Ascending aorta (tissue), 2 donors: ENCODE results near the gene MIPOL1. TPM values are rescaled to one million over a fixed set of nuclear protein-coding genes. Genes with fewer than 3 reads are reported as not detected.

Experiments used
- DNase-seq, 2 donors: peaks; one replicate each; pipeline ENCODE4 v3.0.0-alpha.2; 2019; ENCODE audit warnings: low spot score in 2 of 2
- H3K27ac ChIP-seq, 2 donors: fragments of 200-600 bp; sonication (generic); one replicate each; pipeline ENCODE4 v1.5.1; 2016 to 2017; ENCODE audit warnings: mild to moderate bottlenecking in 1 of 2
- H3K27me3 ChIP-seq: fragments of 200-600 bp; sonication (generic); one replicate; pipeline ENCODE4 v1.5.1; 2017
- H3K36me3 ChIP-seq, 2 donors: fragments of 200-600 bp; sonication (generic); one replicate each; pipeline ENCODE4 v1.5.1; 2016
- H3K4me1 ChIP-seq, 2 donors: fragments of 200-600 bp; sonication (generic); one replicate each; pipeline ENCODE4 v1.5.1; 2016 to 2017; ENCODE audit warnings: mild to moderate bottlenecking in 1 of 2
- H3K4me3 ChIP-seq, 2 donors: fragments of 200-600 bp; sonication (generic); one replicate each; pipeline ENCODE4 v1.5.1; 2016 to 2017; ENCODE audit warnings: mild to moderate bottlenecking in 1 of 2
- H3K9me3 ChIP-seq, 2 donors: fragments of 200-600 bp; sonication (generic); one replicate each; pipeline ENCODE4 v1.5.1; 2016
- CTCF ChIP-seq, 3 experiments: fragments of 200-600 bp in 2 of 3; fragments of 450-650 bp in 1 of 3; sonication (generic) in 2 of 3; IDR thresholded peaks; one replicate each; pipeline ENCODE4 v1.5.1; 2016 to 2019; ENCODE audit warnings: antibody characterized with exemption in 3 of 3, mild to moderate bottlenecking in 1 of 3, moderate library complexity in 1 of 3
- intact Hi-C: fragments of 100-400 bp; cut with DNase I; formaldehyde crosslinking; loops from one replicate; pipeline ENCODE4 v1.15.1; 2023
- total RNA-seq: library from RNA; depleted of rRNA; stranded (reverse); fragments of >200 nt; gene quantifications from one replicate; pipeline ENCODE4 v1.1.0, GENCODE V29; 2016

Gene MIPOL1
- total RNA-seq, 1 donor from 2014 or later, result 8.6 TPM

- no peak overlapping the region for H3K27ac ChIP-seq
- no peaks in the 10 kb centered on the region for H3K36me3 ChIP-seq
- intact Hi-C loops, result no loop called here
- H3K4me1 ChIP-seq, result no peaks in the 10 kb centered on the region
- H3K9me3 ChIP-seq, result peaks cover 0 to 9% of the 10 kb centered on the region in 2 donors
- no peaks in the 10 kb centered on the region for H3K27me3 ChIP-seq
- no peak for TF ChIP-seq CTCF (IDR thresholded peaks at IDR 0.05)
- no peak for DNase-seq
- no peak overlapping the region for H3K4me3 ChIP-seq
Measured at GRCh38 chr14:37328673-37329072, 130.9 kb downstream of the MIPOL1 start.

- no peak for DNase-seq
- Histone ChIP-seq H3K4me3 (no peak overlapping the region), H3K9me3 (peaks cover 0 to 9% of the 10 kb centered on the region in 2 donors), H3K36me3 (no peaks in the 10 kb centered on the region), H3K4me1 (no peaks in the 10 kb centered on the region), H3K27ac (no peak overlapping the region), H3K27me3 (no peaks in the 10 kb centered on the region)
- TF ChIP-seq CTCF (IDR thresholded peaks at IDR 0.05), result no peak
- intact Hi-C loops, result no loop called here
Measured at GRCh38 chr14:37329189-37330001, 131.7 kb downstream of the MIPOL1 start.

- Histone ChIP-seq H3K27me3 (no peaks in the 10 kb centered on the region), H3K27ac (no peak overlapping the region), H3K36me3 (no peaks in the 10 kb centered on the region), H3K4me3 (no peak overlapping the region), H3K9me3 (peaks cover 0 to 9% of the 10 kb centered on the region in 2 donors), H3K4me1 (no peaks in the 10 kb centered on the region)
- DNase-seq, result no peak
- intact Hi-C loops, result no loop called here
- TF ChIP-seq CTCF (IDR thresholded peaks at IDR 0.05), result no peak
Measured at GRCh38 chr14:37330910-37331309, 133.2 kb downstream of the MIPOL1 start.

GRCh38 chr14:37340353-37340752 is 142.6 kb downstream of the MIPOL1 start:
- H3K27ac ChIP-seq, result no peak overlapping the region
- intact Hi-C loops, result no loop called here
- H3K4me3 ChIP-seq, result no peak overlapping the region
- H3K4me1 ChIP-seq, result peaks cover 0 to 2% of the 10 kb centered on the region in 2 donors
- no peaks in the 10 kb centered on the region for H3K36me3 ChIP-seq
- no peak for DNase-seq
- TF ChIP-seq CTCF (IDR thresholded peaks at IDR 0.05), result no peak
- H3K9me3 ChIP-seq, result no peaks in the 10 kb centered on the region
- no peaks in the 10 kb centered on the region for H3K27me3 ChIP-seq

- DNase-seq, result no peak
- Histone ChIP-seq H3K4me1 (peaks cover 0 to 2% of the 10 kb centered on the region in 2 donors), H3K36me3 (no peaks in the 10 kb centered on the region), H3K27ac (no peak overlapping the region), H3K4me3 (no peak overlapping the region), H3K9me3 (no peaks in the 10 kb centered on the region), H3K27me3 (no peaks in the 10 kb centered on the region)
- intact Hi-C loops, result no loop called here
- no peak for TF ChIP-seq CTCF (IDR thresholded peaks at IDR 0.05)
Measured at GRCh38 chr14:37343307-37344094, 145.8 kb downstream of the MIPOL1 start.
